Measurements from ENCODE around the gene SLC39A11. TPM values are rescaled to one million over a fixed set of nuclear protein-coding genes. Genes with fewer than 3 reads are reported as not detected.

Gene SLC39A11
- total RNA-seq, 1 donor from 2014 or later = 9.4 TPM

DNA sequence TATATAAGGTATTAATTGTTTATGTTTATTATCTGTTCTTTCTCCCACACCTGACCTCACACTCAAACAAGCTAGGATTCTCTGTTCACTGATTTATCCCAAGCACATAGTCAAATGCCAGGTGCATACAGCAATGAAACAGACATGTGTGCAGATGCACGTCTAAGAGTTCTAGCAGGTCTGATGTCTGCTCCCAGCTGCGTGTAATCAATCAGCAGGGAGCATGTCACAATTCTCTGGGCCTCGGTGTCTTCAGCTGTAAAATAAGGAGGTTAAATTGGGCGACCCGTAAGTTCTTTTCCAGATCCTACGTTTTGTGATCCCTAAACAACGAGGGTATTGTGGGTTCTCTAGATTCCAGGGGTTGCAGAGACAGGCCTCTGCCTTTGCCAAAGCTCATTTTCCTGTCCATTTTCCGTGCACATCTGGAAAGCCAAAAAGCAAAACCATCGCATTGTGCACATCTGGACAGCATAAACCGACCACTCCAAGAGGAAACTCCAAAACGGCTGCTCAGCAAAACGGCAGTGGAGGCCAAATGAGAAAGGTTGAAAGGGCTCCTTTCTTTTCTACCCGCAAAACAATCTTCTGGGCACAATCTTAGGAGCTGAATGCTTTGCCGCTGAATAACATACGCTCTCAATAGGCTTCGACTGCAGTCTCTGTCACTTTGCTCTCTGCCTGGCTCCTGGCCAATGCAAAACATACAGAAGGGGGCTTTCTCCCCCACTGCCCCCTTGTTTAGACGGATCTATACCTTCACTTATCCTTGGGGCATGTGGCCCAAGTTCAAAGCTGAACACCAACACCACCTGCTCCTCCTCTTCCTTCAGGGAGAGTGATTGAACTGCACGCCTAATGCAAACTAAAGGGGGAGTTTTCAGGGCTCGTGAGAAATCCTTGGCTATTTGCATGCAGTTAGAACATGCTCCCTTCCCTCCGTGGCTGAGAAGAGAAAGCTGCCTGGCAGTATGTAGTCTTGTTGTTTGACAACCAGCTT lies 426.3 kb downstream of the SLC39A11 start:
- DNase-seq (ENCODE audit: low read depth) = no peak

DNA sequence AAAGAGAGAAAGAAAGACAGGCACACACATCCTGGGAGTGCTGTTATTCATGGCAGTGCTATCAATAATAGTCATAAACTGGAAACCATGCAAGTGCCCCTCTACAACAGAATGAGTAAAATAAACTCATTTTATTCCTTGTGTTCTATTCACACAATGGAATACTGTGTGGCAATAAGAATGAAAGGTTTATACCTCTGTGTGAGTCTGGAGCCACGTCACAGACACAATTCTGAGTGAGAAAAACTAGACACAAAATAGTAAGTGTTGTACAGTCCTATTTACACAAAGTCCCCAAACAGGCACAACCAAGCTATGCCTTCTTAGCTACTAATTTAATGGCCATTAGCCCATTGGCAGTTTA lies 429.7 kb downstream of the SLC39A11 start:
- DNase-seq (ENCODE audit: low read depth) = no peak

DNA sequence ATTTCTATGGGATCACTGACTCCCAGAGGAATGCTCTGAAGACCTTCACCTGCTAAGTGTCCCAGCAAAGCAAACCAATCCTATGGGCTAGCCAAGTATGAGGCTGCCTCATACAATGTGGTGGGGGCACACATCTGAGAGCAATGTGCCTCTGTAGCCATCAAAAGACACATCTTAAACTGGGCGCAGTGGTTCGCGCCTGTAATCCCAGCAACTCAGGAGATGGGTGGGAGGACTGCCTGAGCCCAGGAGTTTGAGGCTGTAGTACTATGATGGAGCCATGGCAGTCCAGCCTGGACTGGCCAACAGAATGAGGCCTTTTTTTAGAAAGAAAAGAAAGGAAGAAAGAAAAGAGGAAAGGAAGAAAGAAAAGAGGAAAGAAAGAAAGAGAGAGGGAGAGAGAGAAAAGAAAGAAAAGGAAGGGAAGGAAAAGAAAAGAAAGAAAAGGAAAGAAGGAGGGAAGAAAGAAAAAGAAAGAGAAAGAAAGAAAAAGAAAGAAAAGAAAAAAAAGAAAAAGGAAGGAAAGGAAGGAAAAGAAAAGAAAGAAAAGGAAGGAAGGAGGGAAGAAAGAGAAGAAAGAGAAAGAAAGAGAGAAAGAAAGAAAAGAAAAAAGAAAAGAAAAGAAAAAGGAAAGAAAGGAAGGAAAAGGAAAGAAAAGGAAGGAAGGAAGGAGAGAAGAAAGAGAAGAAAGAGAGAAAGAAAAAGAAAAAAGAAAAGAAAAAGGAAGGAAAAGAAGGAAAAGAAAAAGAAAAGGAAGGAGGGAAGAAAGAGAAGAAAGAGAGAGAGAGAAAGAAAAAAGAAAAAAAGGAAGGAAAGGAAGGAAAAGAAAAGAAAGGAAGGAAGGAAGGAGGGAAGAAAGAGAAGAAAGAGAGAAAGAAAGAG lies 430.3 kb downstream of the SLC39A11 start:
- no peak for DNase-seq (ENCODE audit: low read depth)

DNA sequence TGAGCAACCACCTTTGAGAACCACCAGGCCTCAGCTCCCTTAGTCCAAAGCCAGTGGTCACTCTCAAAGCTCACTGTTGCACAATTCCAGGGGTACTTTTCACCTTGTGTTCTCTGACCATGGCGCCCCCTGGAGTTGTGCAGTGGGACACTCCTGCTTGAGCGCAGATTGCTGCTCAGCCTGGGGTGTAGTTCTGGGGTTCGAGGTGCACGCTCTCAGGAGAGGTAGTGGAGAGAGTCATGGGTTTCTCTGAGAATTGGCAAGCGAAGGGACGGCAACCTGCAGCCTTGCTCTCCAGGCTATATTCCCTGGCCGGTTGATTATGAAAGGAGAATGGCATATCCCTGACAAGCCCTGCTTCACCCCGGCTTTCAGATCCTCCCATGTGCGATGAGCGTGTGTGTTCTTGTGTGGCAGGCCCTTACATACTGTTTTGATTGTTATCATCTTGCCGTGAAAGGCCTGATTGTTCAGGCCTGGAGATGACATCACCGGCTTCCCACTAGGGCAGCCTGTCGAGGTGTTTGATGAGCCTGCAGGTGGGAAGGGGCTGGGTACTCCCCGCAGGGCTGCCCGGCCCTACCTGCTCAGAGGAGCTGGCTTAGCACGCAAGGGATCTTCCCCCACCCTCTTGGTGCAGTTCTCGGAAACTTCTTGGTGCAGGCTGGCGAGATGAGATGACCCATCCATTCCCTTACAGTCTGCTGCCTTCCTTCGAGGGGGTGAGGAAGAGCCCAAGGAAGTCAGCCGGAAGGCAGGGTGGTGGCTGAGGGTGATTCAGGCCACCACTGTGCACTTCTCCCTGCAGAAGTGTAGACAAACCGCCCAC lies 431.2 kb downstream of the SLC39A11 start:
- no peak for DNase-seq (ENCODE audit: low read depth)

DNA sequence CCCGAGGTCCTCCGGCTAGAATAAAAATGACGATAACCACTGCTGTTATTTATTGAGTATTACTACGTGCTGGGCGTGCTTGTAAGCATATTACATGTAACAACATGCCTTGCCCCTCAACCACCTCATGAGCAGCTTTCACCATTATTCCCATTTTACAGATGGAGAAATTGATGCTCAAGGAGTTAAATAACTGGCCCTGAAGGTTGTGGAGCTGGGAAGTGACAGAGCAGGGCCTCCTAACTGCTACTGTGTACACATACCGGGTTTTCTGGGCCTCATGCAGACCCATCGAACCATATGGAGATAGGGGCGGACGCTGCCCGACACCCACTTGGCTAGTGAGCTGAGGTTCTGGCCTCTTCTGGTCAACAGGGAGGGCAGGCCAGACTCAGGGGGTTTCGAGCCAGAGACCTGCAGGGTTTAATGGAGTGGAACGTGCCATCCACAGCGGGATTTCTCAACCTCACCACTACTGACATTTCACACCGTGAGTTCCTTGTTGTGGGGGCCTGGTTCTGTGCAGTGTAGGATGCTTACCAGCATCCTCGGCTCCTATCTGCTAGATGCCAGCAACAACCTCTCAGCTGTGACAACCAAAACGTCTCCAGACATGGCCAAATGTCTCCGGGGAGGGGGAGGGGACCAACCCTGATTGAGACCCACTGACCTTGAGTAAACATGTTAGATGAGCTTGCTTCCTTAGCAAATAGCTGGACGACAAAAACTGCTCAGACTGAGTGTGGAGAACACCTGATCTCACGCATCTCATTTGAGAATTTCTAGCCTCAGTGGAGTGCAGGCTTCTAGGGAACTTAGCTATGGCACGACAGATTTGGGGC lies 432.0 kb downstream of the SLC39A11 start:
- no peak for DNase-seq (ENCODE audit: low read depth)

DNA sequence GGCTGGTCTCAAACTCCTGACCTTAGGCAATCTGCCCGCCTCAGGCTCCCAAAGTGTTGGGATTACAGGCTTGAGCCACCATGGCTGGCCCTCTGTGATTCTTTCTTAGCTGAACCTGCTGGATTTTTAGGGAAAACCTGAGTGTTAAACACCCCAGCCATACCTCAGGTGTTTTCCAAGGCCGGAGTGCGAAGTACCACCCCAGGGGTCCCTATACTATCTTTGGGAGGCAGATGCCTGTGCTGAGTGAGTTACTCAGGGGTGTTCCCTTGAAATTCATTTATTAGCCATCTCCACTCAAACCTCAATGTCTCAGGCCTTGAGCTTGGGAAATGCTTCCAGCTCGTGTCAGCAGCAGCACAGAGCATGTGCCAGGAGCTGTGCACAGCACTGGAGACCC lies 432.7 kb downstream of the SLC39A11 start:
- DNase-seq (ENCODE audit: low read depth) = no peak

DNA sequence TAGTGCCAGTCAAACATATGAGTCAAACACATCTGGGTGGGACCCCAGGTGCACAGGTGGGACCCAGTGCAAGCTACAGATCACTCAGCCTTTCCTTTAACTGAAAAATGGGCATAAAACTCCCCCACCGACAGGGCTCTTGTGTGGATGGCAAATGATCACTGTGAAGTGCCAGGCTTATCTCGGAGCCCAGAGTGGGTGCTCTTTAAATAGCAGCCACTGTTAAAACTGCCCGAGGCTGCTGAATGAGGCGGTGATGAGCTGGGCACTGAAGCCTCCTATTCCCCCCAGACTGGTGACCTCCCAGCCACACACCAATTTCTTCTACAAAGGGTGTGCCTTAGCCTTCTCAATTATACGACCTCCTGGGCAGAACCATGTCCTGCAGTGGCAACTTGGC lies 433.8 kb downstream of the SLC39A11 start:
- DNase-seq (ENCODE audit: low read depth) = no peak

DNA sequence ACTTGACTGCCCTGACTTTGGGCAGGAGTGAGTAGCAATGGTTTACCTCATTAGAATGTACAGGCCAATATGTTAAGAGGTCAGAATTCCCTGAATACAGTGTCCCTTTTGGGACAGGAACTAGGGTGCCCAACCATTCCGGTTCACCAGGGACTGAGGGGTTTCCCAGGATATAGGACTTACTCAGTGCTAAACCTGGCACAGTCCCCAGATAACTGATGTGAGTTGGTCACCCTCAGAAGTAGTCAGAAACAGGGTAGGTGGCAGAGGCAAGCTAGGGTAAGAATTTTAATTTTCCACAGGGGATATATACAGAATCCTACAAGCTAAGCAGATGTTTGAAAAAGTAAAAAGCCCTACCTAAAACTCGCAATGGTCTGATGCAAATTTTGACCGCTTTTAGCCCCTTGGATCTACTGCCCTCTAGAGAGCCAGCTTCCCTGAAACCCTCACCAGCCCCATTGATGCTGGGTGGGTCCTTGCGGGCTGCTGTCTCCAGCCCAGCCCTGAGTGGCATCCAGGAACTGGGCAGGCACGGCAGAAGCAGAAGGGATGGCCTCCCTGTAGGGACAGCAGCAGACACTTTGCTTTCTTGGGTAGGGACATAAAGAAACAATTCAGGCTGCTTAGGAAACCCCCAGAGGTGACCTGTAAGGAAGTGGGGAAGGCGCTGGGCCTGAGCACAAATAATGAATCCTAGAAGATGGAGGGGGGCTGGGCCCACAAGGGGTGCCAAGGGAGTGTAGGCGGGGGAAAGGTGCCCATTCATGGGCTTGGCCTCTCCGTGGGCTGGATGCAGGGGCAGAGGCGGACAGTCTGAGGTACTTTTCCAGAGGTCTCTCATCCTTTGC lies 434.8 kb downstream of the SLC39A11 start:
- DNase-seq (ENCODE audit: low read depth) = no peak

DNA sequence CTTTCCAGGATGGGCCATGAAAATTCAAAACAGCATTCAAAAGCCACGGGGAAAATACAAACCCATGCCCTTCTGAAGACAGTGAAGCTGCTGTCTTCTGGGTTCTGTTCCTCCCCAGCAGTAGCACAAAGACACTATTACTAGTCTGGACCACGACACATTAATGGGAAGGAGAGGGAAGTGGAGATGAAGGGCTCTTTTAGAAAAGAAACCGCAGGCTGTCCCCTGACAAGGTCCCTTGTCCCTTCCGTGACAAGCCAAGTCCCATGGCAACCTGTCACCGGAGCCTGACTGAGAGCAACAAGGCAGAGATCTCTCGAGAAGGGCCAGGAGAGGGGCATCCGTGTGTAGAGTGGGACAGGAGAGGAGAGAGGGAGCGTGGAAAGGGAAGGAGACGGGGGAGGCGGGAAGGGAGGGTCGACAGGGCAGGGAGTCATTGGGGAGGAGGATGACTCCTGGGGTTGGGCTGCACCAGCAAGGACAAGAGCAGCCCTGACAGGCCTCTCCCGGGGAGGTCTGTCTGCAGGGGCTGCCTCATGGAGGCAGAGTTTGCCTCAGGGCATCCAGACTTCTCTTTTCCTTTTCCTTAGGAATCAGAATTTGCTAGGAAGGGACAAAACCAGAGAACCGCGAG lies 436.2 kb downstream of the SLC39A11 start:
- no peak for DNase-seq (ENCODE audit: low read depth)

DNA sequence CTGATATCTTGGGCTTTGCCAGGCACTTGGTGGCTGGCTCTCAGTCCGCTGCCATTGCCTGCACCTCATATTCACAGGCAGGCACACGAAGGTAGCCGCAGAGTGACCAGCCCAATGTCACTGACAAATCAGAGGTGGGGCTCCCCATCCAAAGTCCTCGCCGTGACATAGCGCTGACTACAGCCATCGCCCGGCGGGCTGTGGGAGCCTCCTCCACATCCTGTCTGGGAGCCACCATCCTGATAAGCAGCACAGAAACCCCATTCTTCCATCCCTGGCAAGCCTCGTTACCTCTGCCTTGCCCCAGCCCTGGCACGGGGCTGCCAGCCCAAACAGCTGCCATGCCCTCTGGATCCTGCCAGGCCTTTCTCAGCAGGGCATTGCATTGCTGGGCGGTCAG lies 437.8 kb downstream of the SLC39A11 start:
- DNase-seq (ENCODE audit: low read depth) = no peak

DNA sequence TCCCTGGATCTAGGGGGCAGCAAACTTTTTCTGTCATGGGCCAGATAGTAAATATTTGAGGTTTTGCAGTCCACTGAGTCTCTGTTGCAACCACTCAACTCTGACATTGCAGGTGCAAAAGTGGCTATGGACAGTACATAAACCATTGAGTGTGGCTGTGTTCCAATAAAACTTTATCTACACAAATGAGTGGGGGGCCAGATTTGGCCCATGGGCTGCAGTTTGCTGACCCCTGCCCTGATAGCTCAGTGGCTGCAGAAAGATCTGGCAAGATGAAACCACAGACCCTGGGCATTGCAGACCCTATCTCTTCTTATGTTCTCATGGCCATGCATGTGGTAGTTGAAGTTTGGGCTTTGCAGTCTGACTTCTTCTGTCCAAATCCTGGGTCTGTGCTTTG lies 440.5 kb downstream of the SLC39A11 start:
- DNase-seq (ENCODE audit: low read depth) = no peak

DNA sequence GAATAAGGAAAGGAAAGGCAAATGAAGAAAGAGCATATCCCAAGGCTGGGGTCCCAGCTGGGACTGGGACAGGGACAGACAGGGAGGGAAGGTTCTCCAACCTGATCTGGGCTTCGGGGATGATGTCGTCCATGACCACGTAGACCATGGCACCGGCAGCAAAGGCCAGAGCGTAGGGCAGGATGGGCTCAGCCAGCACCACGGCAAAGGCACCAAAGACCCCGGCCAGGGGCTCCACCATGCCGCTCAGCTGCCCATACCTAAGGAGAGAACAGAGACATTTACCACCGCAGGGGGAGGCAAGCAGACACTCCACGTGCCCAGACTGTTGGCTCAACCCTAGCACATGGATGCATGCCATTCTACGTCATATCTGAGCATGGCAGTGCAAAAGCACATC lies 443.8 kb downstream of the SLC39A11 start:
- DNase-seq (ENCODE audit: low read depth) = no peak

DNA sequence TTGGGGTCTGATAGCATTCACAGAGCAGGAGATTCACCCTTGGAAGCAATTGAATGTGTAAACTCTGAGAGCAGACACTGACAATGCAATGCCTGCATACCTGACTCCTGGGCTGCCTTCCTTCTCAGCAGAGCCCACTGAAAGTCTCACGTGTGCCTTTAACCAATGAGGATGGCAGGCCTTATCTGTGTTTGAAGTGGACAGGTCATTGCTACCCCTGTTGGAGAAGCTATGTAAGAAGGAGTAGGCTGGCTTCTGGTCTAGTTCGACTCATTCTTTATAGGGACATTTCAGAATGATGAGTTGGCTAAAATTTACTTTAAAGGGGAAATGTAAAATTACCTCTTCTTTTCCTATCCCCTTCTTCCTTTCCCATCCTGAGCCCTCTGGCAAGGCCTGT lies 446.3 kb downstream of the SLC39A11 start:
- no peak for DNase-seq (ENCODE audit: low read depth)

DNA sequence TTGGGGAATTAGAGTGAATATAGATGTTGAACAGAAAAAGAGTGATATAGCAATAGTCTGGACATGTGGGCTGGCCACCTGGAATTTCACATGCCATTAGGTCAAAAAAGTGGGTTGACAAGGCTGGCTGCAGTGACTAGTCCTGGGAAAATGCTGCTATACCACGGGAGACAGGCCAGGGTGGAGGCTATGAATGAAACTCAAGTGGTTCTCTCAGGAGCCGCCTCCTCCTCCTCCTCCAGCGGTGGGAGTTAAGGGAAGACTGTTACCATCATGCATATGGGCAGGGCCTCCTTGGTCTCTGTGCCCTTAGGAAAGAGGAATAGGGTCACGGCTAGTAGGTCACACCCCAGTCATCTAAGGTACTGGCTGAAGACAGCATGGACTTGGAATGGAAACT lies 448.0 kb downstream of the SLC39A11 start:
- no peak for DNase-seq (ENCODE audit: low read depth)

DNA sequence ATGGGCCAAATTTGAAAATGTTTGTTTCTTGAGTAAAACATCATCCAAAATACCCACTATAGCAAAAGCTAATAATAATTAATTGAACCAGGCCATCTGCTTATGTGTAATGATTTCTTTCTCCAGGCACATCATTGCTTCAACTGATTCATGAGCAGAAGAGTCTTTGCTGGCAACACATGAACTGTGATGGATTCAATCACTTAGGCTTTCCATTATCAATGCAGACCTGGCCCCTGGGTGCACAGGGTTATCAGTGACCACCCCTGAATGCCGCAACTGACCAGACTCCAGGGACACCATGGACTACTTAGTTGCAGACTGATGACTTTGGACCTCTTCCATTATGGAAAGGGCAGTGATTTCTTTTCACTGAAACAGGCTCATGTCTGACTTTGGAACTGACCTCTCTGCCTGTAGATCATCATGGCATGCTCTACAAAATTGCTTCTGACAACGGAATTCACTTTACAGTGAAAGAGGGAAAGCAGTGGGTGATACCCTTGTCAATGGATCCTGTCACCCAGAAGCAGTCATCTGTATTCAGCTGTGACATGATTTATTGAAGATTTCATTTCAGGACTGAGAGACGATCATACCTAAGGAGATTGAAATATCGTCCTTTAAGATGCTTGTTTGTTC lies 448.8 kb downstream of the SLC39A11 start:
- DNase-seq (ENCODE audit: low read depth) = no peak

DNA sequence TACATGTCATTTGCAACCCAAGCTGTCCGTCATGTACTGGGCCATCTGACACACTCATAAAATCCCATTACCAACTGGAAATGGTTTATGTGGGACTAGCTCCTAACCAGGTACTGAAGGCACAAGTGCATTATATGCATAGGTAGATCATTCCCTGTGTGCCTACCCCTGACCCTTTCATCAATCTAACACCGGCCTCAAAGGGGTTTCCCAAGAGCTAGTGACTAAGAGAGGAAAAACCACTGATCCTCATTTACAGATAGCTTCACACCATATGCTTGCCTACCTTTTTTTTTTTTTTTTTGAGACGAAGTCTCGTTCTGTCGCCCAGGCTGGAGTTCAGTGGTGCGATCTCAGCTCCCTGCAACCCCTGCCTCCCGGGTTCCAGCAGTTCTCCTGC lies 449.8 kb downstream of the SLC39A11 start:
- DNase-seq (ENCODE audit: low read depth) = no peak

DNA sequence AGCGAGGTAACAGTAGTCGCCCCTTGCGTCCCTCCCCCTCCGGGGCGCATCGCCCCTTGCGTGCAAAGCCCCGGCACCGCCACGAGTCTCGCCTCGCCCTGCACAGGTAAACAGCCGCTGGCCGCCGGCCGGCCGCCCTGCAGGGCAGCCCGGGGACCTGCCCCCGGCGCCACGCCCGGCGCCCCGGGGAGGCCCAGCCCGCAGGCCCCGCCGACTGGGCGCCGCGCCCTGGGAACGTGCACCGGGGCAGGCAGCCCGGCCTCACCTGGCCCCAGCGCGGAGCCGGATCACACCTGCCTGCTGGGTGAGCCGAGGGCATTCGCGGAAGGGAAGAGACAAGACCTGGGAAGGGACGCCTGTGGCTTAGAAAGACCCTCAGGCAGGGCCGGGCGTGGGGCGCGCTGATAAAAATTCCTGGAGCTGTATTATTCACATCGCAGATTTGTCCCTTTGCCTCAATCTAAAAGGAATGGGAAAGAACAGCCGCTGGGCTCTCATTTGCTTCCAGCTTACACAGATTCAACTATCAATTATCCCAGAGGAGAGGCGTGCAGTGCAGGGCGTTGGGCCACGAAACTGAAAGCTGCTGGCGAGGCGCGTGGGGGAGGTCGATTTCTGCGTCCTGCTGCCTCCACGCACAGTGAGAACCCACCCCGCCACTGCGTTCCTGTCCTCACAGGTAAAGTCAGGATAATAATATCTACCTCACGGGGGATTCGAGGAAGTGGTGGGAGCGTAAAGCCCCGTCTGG lies 451.9 kb downstream of the SLC39A11 start:
- DNase-seq (ENCODE audit: low read depth) = no peak

DNA sequence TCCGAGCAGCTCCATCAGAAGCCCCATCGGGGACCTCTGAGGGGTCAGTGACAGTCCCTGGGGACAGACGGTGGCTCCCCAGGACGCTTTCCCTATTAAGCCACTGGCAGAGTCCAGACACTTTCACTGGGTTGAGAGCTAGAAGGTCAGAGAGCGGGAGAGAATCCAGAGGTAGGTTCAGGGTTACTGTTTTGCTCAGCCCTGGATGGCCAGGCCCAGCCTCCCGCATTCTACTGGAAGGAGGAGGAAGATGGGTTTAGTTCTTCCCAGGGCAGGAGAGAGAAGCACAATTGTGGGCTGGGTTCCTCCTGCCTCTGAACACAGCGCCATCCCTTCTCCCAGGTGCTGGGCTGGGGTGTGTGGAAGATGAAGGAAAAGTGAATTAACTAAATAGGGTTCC lies 452.8 kb downstream of the SLC39A11 start:
- DNase-seq (ENCODE audit: low read depth) = no peak
